Kidney (tissue), 14 donors: Measurements from ENCODE around the gene EPHB1. TPM values are rescaled to one million over a fixed set of nuclear protein-coding genes. Genes with fewer than 3 reads are reported as not detected.

ENCODE experiments used
- DNase-seq, 5 donors: peaks; one replicate each; pipeline ENCODE4 v3.0.0-alpha.2; 2013 to 2020
- FAIRE-seq: peaks from 2 replicates; lab custom pipeline; 2012; peaks lifted over from hg19 to GRCh38; lab: Jason Lieb, UNC
- H3K27ac ChIP-seq, 2 donors: one replicate each; pipeline ENCODE4 v1.7.0; 2013; ENCODE audit warnings: low read depth in 2 of 2, low read length in 2 of 2, inconsistent platforms in 1 of 2
- H3K27me3 ChIP-seq: one replicate; pipeline ENCODE4 v1.7.1; 2013; ENCODE audit warnings: low read length, inconsistent platforms; ENCODE audit not compliant: control insufficient read depth, insufficient read depth
- H3K36me3 ChIP-seq, 3 donors: one replicate each; pipeline versions ENCODE4 v1.7.0 to v1.7.1; 2013; ENCODE audit warnings: low read length in 3 of 3, control low read depth in 1 of 3, inconsistent platforms in 1 of 3; ENCODE audit not compliant: insufficient read depth in 3 of 3, control insufficient read depth in 2 of 3
- H3K4me1 ChIP-seq, 3 donors: one replicate each; pipeline versions ENCODE4 v1.7.0 to v1.7.1; 2013; ENCODE audit warnings: low read length in 3 of 3, inconsistent platforms in 1 of 3, low read depth in 1 of 3; ENCODE audit not compliant: control insufficient read depth in 2 of 3, insufficient read depth in 2 of 3
- H3K4me3 ChIP-seq, 3 donors: one replicate each; pipeline versions ENCODE4 v1.7.0 to v1.8.1; 2013; ENCODE audit warnings: low read length in 3 of 3, control low read depth in 1 of 3, inconsistent platforms in 1 of 3
- H3K9ac ChIP-seq, 3 donors: one replicate each; pipeline versions ENCODE4 v1.7.0 to v1.7.1; 2013; ENCODE audit warnings: low read length in 3 of 3, control low read depth in 1 of 3, inconsistent platforms in 1 of 3
- H3K9me3 ChIP-seq, 3 donors: one replicate each; pipeline versions ENCODE4 v1.7.0 to v1.7.1; 2013; ENCODE audit warnings: low read length in 3 of 3, control low read depth in 1 of 3, inconsistent platforms in 1 of 3; ENCODE audit not compliant: control insufficient read depth in 2 of 3, insufficient read depth in 1 of 3
- CTCF ChIP-seq: IDR thresholded peaks from 3 replicates; pipeline ENCODE4 v1.5.1; 2012; ENCODE audit warnings: mild to moderate bottlenecking, moderate library complexity, borderline replicate concordance; ENCODE audit not compliant: insufficient read depth; ENCODE audit errors: extremely low read depth
- intact Hi-C: fragments of 100-400 bp; cut with DNase I; formaldehyde crosslinking; loops from one replicate; pipeline ENCODE4 v1.11.1; 2022
- polyA plus RNA-seq: library from polyadenylated mRNA; stranded (reverse); fragments of 350-450 nt; fragmentation: Illumina TruSeq; extraction: RNeasy Lipid Tissue Mini Kit (QIAGEN cat#74804); gene quantifications from one replicate; pipeline ENCODE4 v1.2.3, GENCODE V29; 2014; ENCODE audit warnings: low read depth, low replicate concordance; ENCODE audit not compliant: insufficient read depth
- total RNA-seq: library from RNA; stranded (reverse); fragmentation: NEBNext Ultra II Directional; extraction: Animal tissue kit (Norgen Biotek cat#: 25700); gene quantifications from one replicate; pipeline ENCODE4 v1.2.1, GENCODE V29; 2021
- donor health status: control.
- donor health status: control.
- donor health status: control.
- donor health status: control.
- donor health status: control.
- donor health status: DM: yes; HTN: yes; CAD: no.
- donor health status: Normal renal cell carcinoma (clear cell type).

Gene EPHB1
- total and polyA plus RNA-seq, 2 donors from 2014 or later, result 0.39 to 3.2 TPM

GRCh38 chr3:134923286-134923685, 128.2 kb downstream of the EPHB1 start:
- peaks cover 0 to 15% (median 3%) of the 10 kb centered on the region in 3 donors for H3K9me3 ChIP-seq
- H3K36me3 ChIP-seq, result no peaks in the 10 kb centered on the region
- DNase-seq (no peak), FAIRE-seq (no peak)
- TF ChIP-seq CTCF, result no peak
- H3K27ac ChIP-seq, result no peak overlapping the region
- no peak overlapping the region for H3K9ac ChIP-seq
- no peaks in the 10 kb centered on the region for H3K27me3 ChIP-seq
- no peaks in the 10 kb centered on the region for H3K4me1 ChIP-seq
- intact Hi-C loops, result no loop called here
- H3K4me3 ChIP-seq, result no peak overlapping the region

GRCh38 chr3:134927599-134927998, 132.5 kb downstream of the EPHB1 start:
- Histone ChIP-seq H3K4me3 (no peak overlapping the region), H3K27ac (no peak overlapping the region), H3K27me3 (no peaks in the 10 kb centered on the region), H3K4me1 (peaks cover 0 to 4% (median 0%) of the 10 kb centered on the region in 3 donors), H3K9ac (no peak overlapping the region), H3K36me3 (no peaks in the 10 kb centered on the region), H3K9me3 (peaks cover 0 to 15% (median 3%) of the 10 kb centered on the region in 3 donors)
- intact Hi-C loops, result no loop called here
- FAIRE-seq, result no peak
- no peak for TF ChIP-seq CTCF
- DNase-seq, result no peak

GRCh38 chr3:134928392-134928791, 133.3 kb downstream of the EPHB1 start:
- intact Hi-C loops, result no loop called here
- Histone ChIP-seq H3K9me3 (peaks cover 0 to 15% (median 3%) of the 10 kb centered on the region in 3 donors), H3K4me3 (no peak overlapping the region), H3K4me1 (peaks cover 0 to 4% (median 0%) of the 10 kb centered on the region in 3 donors), H3K9ac (no peak overlapping the region), H3K27me3 (no peaks in the 10 kb centered on the region), H3K36me3 (no peaks in the 10 kb centered on the region), H3K27ac (no peak overlapping the region)
- DNase-seq, result no peak
- no peak for TF ChIP-seq CTCF
- FAIRE-seq, result no peak

GRCh38 chr3:134928819-134929218, 133.8 kb downstream of the EPHB1 start:
- FAIRE-seq, result no peak
- no peak for TF ChIP-seq CTCF
- Histone ChIP-seq H3K36me3 (no peaks in the 10 kb centered on the region), H3K9ac (no peak overlapping the region), H3K4me1 (peaks cover 0 to 4% (median 0%) of the 10 kb centered on the region in 3 donors), H3K9me3 (peaks cover 0 to 12% (median 1%) of the 10 kb centered on the region in 3 donors), H3K27me3 (no peaks in the 10 kb centered on the region), H3K27ac (no peak overlapping the region), H3K4me3 (no peak overlapping the region)
- intact Hi-C loops, result no loop called here
- no peak for DNase-seq
